HUES64 (cell line): ENCODE results near the gene RAB8A.

Source experiments
- H3K27ac ChIP-seq: 2 replicates; pipeline ENCODE4 v1.7.0; 2013; ENCODE audit warnings: low read depth, low read length, inconsistent platforms
- H3K27me3 ChIP-seq: 2 replicates; pipeline ENCODE4 v1.6.1; 2013; ENCODE audit warnings: mild to moderate bottlenecking, low read length; ENCODE audit not compliant: insufficient read depth
- H3K36me3 ChIP-seq: 2 replicates; pipeline ENCODE4 v1.6.1; 2013; ENCODE audit warnings: mild to moderate bottlenecking, low read length; ENCODE audit not compliant: insufficient read depth
- H3K4me1 ChIP-seq: 2 replicates; pipeline ENCODE4 v1.6.1; 2013; ENCODE audit warnings: mild to moderate bottlenecking, low read length, moderate library complexity; ENCODE audit not compliant: insufficient read depth
- H3K4me3 ChIP-seq: 2 replicates; pipeline ENCODE4 v1.5.1; 2013; ENCODE audit warnings: mild to moderate bottlenecking, low read length, moderate library complexity
- H3K9ac ChIP-seq: 2 replicates; pipeline ENCODE4 v1.6.1; 2013; ENCODE audit warnings: mild to moderate bottlenecking, low read depth, low read length
- H3K9me3 ChIP-seq: 2 replicates; pipeline ENCODE4 v1.6.1; 2013; ENCODE audit warnings: low read depth, low read length; ENCODE audit not compliant: insufficient read depth
- WGBS: fragments of 150-250, 120-280 bp; methylation state at CpG from one replicate; pipeline ENCODE4 v1.1.7; 2013; ENCODE audit warnings: missing lambda C conversion rate; 5-methylcytosine and 5-hydroxymethylcytosine counted together

The RAB8A gene

GRCh38 chr19:16153582-16154336 lies 42.1 kb downstream of the RAB8A start:
- Histone ChIP-seq H3K9me3 (no peaks in the 10 kb centered on the region), H3K4me3 (no peak overlapping the region), H3K27ac (no peak overlapping the region), H3K36me3 (no peaks in the 10 kb centered on the region), H3K9ac (no peak overlapping the region), H3K4me1 (no peaks in the 10 kb centered on the region), H3K27me3 (no peaks in the 10 kb centered on the region)
- 87% methylated on average over 11 of the region's 11 CpGs for WGBS

GRCh38 chr19:16154557-16154956 lies 42.9 kb downstream of the RAB8A start:
- WGBS, result 92% methylated on average over 8 of the region's 8 CpGs
- no peaks in the 10 kb centered on the region for H3K36me3 ChIP-seq
- H3K27me3 ChIP-seq, result no peaks in the 10 kb centered on the region
- H3K9me3 ChIP-seq, result no peaks in the 10 kb centered on the region
- H3K4me3 ChIP-seq, result no peak overlapping the region
- H3K9ac ChIP-seq, result no peak overlapping the region
- H3K4me1 ChIP-seq, result no peaks in the 10 kb centered on the region
- no peak overlapping the region for H3K27ac ChIP-seq

- 77% methylated on average over 1 of the region's 1 CpG for WGBS
- Histone ChIP-seq H3K27ac (no peak overlapping the region), H3K36me3 (no peaks in the 10 kb centered on the region), H3K27me3 (no peaks in the 10 kb centered on the region), H3K4me1 (no peaks in the 10 kb centered on the region), H3K9ac (no peak overlapping the region), H3K9me3 (no peaks in the 10 kb centered on the region), H3K4me3 (no peak overlapping the region)
These were observed 43.4 kb downstream of the RAB8A start for GRCh38 chr19:16155128-16155527.

- Histone ChIP-seq H3K4me3 (no peak overlapping the region), H3K9me3 (no peaks in the 10 kb centered on the region), H3K27ac (no peak overlapping the region), H3K36me3 (no peaks in the 10 kb centered on the region), H3K9ac (no peak overlapping the region), H3K27me3 (no peaks in the 10 kb centered on the region), H3K4me1 (no peaks in the 10 kb centered on the region)
- 87% methylated on average over 6 of the region's 6 CpGs for WGBS
These were observed 45.2 kb downstream of the RAB8A start for GRCh38 chr19:16156904-16157303.

DNA sequence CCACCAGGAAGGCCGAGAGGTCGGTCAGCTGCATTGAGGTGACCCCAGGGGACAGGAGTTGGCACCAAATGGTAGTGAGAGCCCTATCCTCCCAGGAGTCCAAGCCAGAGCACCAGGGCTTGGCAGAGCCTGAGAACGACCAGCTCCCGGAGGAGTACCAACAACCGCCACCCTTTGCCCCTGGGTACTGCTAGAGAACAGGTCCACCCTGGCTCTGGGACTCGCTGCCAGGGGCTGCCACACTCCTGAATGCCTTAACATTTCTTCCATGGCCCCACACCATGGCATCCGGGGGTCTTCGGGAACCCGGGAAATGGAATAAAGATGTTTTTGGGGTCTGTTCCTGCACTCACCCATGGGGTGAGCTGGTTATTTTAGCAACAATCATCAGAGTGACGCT lies 45.9 kb downstream of the RAB8A start:
- H3K4me3 ChIP-seq, result no peak overlapping the region
- H3K9me3 ChIP-seq, result no peaks in the 10 kb centered on the region
- H3K36me3 ChIP-seq, result no peaks in the 10 kb centered on the region
- no peak overlapping the region for H3K9ac ChIP-seq
- H3K27me3 ChIP-seq, result no peaks in the 10 kb centered on the region
- H3K27ac ChIP-seq, result no peak overlapping the region
- 91% methylated on average over 10 of the region's 10 CpGs for WGBS
- no peaks in the 10 kb centered on the region for H3K4me1 ChIP-seq

DNA sequence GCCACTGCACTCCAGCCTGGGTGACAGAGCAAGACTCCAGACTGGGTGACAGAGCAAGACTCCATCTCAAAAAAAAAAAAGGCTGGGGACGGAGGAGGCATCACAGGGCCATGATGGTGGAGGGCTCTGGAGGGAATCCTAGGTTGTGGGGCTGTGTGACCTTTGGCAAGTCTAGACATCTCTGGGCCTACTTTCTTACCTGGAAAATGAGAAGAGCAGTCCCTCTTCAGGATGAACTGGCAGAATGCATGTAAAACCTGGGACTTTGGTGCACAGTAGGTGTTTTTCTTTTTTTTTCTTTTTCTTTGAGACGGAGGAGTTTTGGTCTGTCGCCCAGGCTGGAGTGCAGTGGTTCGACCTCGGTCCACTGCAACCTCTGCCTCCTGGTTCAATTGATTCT lies 48.0 kb downstream of the RAB8A start:
- 96% methylated on average over 5 of the region's 5 CpGs for WGBS
- Histone ChIP-seq H3K4me1 (no peaks in the 10 kb centered on the region), H3K27me3 (no peaks in the 10 kb centered on the region), H3K9me3 (no peaks in the 10 kb centered on the region), H3K9ac (no peak overlapping the region), H3K36me3 (no peaks in the 10 kb centered on the region), H3K27ac (no peak overlapping the region), H3K4me3 (no peak overlapping the region)

GRCh38 chr19:16160445-16160942 lies 48.8 kb downstream of the RAB8A start:
- Histone ChIP-seq H3K36me3 (no peaks in the 10 kb centered on the region), H3K9ac (no peak overlapping the region), H3K4me1 (no peaks in the 10 kb centered on the region), H3K27ac (no peak overlapping the region), H3K9me3 (no peaks in the 10 kb centered on the region), H3K4me3 (no peak overlapping the region), H3K27me3 (no peaks in the 10 kb centered on the region)
- 86% methylated on average over 6 of the region's 6 CpGs for WGBS

DNA sequence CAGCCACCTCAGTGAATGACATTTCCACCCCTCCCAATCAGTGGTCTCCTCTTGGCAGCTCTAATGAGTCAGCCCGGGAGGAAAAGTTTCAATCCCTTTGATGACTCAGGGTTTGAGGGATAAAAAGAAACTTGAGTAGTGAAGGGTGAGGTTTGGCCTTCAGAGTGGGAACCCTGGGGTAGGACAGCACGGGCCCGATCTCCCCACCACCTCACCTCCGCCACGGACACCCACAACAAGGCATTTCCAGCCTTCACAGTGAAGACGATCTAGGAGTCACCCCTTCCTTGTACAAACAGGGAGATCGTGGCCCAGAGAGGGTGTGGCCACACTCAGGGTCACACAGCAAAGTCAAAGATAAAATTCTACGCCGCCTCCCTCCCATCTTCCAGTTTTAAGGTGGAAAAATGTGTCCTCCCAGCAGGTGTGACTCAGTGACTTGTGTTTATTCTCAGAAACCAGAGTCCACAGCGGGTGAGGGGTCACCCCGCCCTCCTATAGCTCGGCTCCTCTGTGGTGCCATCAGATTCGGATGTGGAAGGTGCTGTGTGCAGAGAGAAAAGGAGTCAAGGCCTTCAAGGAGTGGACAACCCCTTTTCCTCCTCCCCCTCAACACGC lies 49.4 kb downstream of the RAB8A start:
- H3K27ac ChIP-seq, result no peak overlapping the region
- no peaks in the 10 kb centered on the region for H3K27me3 ChIP-seq
- no peak overlapping the region for H3K9ac ChIP-seq
- no peaks in the 10 kb centered on the region for H3K9me3 ChIP-seq
- H3K36me3 ChIP-seq, result no peaks in the 10 kb centered on the region
- H3K4me1 ChIP-seq, result no peaks in the 10 kb centered on the region
- H3K4me3 ChIP-seq, result no peak overlapping the region
- WGBS, result 70% methylated on average over 13 of the region's 14 CpGs

- Histone ChIP-seq H3K36me3 (no peaks in the 10 kb centered on the region), H3K27me3 (no peaks in the 10 kb centered on the region), H3K27ac (no peak overlapping the region), H3K4me1 (no peaks in the 10 kb centered on the region), H3K9me3 (no peaks in the 10 kb centered on the region), H3K9ac (no peak overlapping the region), H3K4me3 (no peak overlapping the region)
- WGBS, result 84% methylated on average over 3 of the region's 3 CpGs
These were observed 50.2 kb downstream of the RAB8A start for GRCh38 chr19:16161840-16162239.

DNA sequence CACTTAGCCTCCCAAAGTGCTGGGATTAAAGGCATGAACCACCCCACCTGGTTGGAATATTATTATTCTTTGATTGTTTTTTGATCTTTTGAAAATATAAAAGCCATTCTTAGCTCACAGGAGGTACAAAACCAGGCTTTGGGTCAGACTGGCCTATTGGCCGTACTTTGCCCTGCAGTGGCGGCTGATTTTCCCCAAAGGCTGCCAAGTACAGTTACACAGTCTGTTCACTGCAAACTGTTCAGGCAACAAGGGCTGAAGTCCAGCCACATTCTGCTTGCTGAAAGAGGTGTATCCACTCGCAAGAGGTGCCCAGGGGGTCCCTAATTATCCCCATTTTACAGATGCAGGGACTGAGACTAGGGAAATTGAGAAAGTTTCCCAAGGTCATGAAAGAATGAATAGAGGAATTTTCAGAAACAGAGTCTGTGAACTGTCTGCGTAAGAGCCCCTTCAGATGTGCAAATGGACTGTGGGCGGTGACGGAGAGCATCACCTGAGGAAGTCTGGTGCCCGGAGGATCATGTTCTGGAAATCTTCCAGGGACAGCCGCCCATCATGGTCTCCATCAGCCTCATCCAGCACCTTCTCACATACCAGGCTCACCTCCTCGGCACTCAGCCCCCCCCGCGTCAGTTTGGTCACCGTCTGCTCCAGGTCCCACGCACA lies 52.7 kb downstream of the RAB8A start:
- Histone ChIP-seq H3K4me1 (no peaks in the 10 kb centered on the region), H3K27ac (no peak overlapping the region)

GRCh38 chr19:16166417-16166816 lies 54.7 kb downstream of the RAB8A start:
- Histone ChIP-seq H3K4me3 (no peak overlapping the region), H3K4me1 (no peaks in the 10 kb centered on the region), H3K9ac (no peak overlapping the region), H3K36me3 (no peaks in the 10 kb centered on the region), H3K9me3 (no peaks in the 10 kb centered on the region), H3K27me3 (no peaks in the 10 kb centered on the region), H3K27ac (no peak overlapping the region)
- WGBS, result 88% methylated on average over 1 of the region's 1 CpG

More for the DNA sequence above, 52.7 kb downstream of the RAB8A start:
- Histone ChIP-seq H3K9ac (no peak overlapping the region), H3K4me3 (no peak overlapping the region), H3K27me3 (no peaks in the 10 kb centered on the region), H3K9me3 (no peaks in the 10 kb centered on the region), H3K36me3 (no peaks in the 10 kb centered on the region)
- 83% methylated on average over 13 of the region's 13 CpGs for WGBS
